ENCODE results near the gene PTPRN2. TPM values are rescaled to one million over a fixed set of nuclear protein-coding genes. Genes with fewer than 3 reads are reported as not detected.

PTPRN2 gene
- total and polyA plus RNA-seq, 2 of the 8 experiments (the other 6 are each of a cell fraction or from before 2014, with no cell fraction given) = 2.6 to 4.5 TPM

DNA sequence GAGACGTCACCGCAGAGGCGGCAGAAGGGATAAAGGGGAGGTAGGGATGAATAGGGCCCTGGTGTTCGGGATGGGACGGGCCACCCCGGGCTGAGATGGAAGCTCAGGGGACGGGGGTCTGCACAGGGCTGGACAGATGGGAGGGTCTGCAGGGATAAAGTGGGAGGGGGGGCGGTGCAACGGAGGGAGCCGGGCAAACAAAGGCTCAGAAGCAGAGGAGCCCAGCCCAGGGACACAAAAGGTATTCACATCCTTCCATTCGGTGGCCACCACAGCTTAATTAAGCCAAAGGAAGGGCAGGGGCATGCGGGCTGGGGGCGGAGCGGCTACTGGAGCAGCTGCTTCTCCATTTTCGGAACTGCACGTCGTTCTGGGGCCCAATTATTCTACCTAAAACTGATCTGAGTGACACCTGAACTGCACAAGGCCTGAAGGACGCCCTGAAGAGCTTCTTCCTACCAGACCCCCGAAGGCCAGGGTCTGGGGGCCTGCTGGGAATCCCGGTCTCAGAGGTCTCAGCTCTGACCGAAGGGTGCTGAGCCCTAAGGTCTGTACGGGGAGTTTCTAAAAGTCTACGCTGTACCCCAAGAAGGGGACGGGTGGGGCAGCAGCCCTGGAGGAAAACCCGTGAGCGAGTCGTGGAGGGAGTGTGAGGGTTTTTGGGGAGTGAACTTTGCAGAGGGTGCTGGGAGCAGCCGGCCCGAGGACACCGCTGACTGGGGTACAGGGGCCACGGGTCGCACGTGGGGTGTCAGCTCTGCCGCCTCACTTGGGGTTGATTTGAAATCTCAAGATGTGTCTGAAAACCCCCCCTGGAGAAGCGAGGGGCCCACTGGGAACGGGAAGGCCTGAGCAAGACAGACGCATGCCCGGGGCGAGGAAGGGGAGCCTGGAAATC, 916.0 kb downstream of the PTPRN2 start:
- H3K4me3 ChIP-seq (ENCODE audit: extremely low read depth in 1 of 4, insufficient read depth in 2 of 4, low read depth in 3 of 4, low read length in 4 of 4) = no peak overlapping the region
- H2BK5ac ChIP-seq (ENCODE audit: low read depth, low read length) = no peak overlapping the region
- H3K79me2 ChIP-seq (ENCODE audit: control insufficient read depth in 1 of 2, insufficient read depth in 2 of 2, low read length in 2 of 2) = no peaks in the 10 kb centered on the region
- H2AK5ac ChIP-seq (ENCODE audit: low read depth, low read length) = no peak overlapping the region
- DNase-seq (ENCODE audit: low read depth in 1 of 2, low spot score in 2 of 2) (peak in 1 of 2 experiments; percentile 38), FAIRE-seq (no peak)
- H3K27ac ChIP-seq (ENCODE audit: low read depth, low read length) = no peak overlapping the region
- H3K4me1 ChIP-seq (replicated peaks in 1 of 4; ENCODE audit: control insufficient read depth in 3 of 4, insufficient read depth in 4 of 4, low read length in 3 of 4) = peaks cover 0 to 9% (median 4%) of the 10 kb centered on the region in 4 experiments; a peak in 3 of 7 replicates
- no peaks in the 10 kb centered on the region for H3K79me1 ChIP-seq (ENCODE audit: low read depth, low read length)
- H3K14ac ChIP-seq (ENCODE audit: insufficient read length) = no peak overlapping the region
- no peak overlapping the region for H2BK20ac ChIP-seq (ENCODE audit: low read length)
- H3K18ac ChIP-seq (ENCODE audit: extremely low read depth, low read length) = no peak overlapping the region
- no peaks in the 10 kb centered on the region for H3K23me2 ChIP-seq (ENCODE audit: low read depth, low read length)
- H3K56ac ChIP-seq (replicated peaks; ENCODE audit: insufficient read length, low read depth, low read length) = no peak overlapping the region
- H2BK120ac ChIP-seq (replicated peaks; ENCODE audit: low read depth, low read length) = no peak overlapping the region
- CTCF ChIA-PET (ENCODE audit: partially characterized antibody) = interaction anchor here (0.5 to 1.9 kb wide), 4 partner anchors 9 to 790 kb away, joined by 3 to 6 read pairs (median 4); no protein-coding TSS in a partner anchor
- H4K8ac ChIP-seq (ENCODE audit: extremely low read depth, insufficient read depth, low read length) = peak overlapping the region; percentile 42; the same call in 1 of the 2 replicates
- no peak overlapping the region for H3K23ac ChIP-seq (ENCODE audit: insufficient read length)
- H2BK15ac ChIP-seq (ENCODE audit: low read length) = no peak overlapping the region
- no peak overlapping the region for H2AFZ ChIP-seq (ENCODE audit: low read length)
- no peak overlapping the region for H2BK12ac ChIP-seq (ENCODE audit: low read depth, low read length)
- peaks cover 0 to 2% of the 10 kb centered on the region in 2 experiments for H4K20me1 ChIP-seq (replicated peaks in 1 of 2; ENCODE audit: control insufficient read depth in 1 of 2, insufficient read depth in 2 of 2, low read length in 2 of 2)
- H3K4ac ChIP-seq (replicated peaks; ENCODE audit: insufficient read length, low read depth, low read length) = no peak overlapping the region
- POLR2A ChIA-PET (ENCODE audit: partially characterized antibody) = no interaction called here
- H3K9ac ChIP-seq (replicated peaks in 1 of 4; ENCODE audit: extremely low read depth in 1 of 4, low read depth in 3 of 4, low read length in 3 of 4) = no peak overlapping the region
- H4K5ac ChIP-seq (ENCODE audit: insufficient read length, low read depth, low read length) = no peak overlapping the region
- H3K4me2 ChIP-seq (ENCODE audit: insufficient read depth in 1 of 2, low read depth in 2 of 2, low read length in 2 of 2) = no peak overlapping the region
- H3K9me3 ChIP-seq (ENCODE audit: insufficient read depth in 2 of 2, low read depth in 1 of 2, low read length in 1 of 2) = no peaks in the 10 kb centered on the region
- H4K91ac ChIP-seq (replicated peaks; ENCODE audit: insufficient read length, low read length) = no peak overlapping the region
- no peaks in the 10 kb centered on the region for H3K36me3 ChIP-seq (ENCODE audit: control insufficient read depth in 2 of 4, insufficient read depth in 4 of 4, low read length in 3 of 4)
- H3K27me3 ChIP-seq (replicated peaks in 1 of 4; ENCODE audit: control insufficient read depth in 3 of 4, extremely low read depth in 1 of 4, insufficient read depth in 3 of 4, low read length in 3 of 4) = peaks cover 0 to 4% (median 1%) of the 10 kb centered on the region in 4 experiments; a peak in 3 of 7 replicates
- WGBS, 2 experiments (ENCODE audit: extremely low coverage in 1 of 2, insufficient coverage in 1 of 2, insufficient read length in 1 of 2, insufficient replicate concordance in 2 of 2, low coverage in 1 of 2, low lambda C conversion rate in 2 of 2, missing lambda C conversion rate in 1 of 2) = 87% methylated on average over 38 of the region's 39 CpGs; no CpG with 5 or more reads in 1 of the 2 experiments
- TF ChIP-seq TEAD4 (IDR thresholded peaks at IDR 0.05; ENCODE audit: low read depth, low read length) (no peak), POLR2AphosphoS5 (IDR thresholded peaks at IDR 0.05; ENCODE audit: low read depth, low read length) (no peak), NRF1 (IDR thresholded peaks at IDR 0.05; ENCODE audit: low read depth, low read length) (no peak), CREB1 (IDR thresholded peaks at IDR 0.05) (no peak), POLR2A (IDR thresholded peaks at IDR 0.05; ENCODE audit: control extremely low read depth in 1 of 2, low read depth in 2 of 2, low read length in 2 of 2) (no peak), SUZ12 (IDR thresholded peaks at IDR 0.05; ENCODE audit: low read length) (no peak), RBBP5 (IDR thresholded peaks at IDR 0.05; ENCODE audit: borderline replicate concordance, low read depth, low read length) (no peak), EZH2 (IDR thresholded peaks at IDR 0.05; ENCODE audit: low read depth, low read length, severe bottlenecking) (no peak), SIN3A (conservative IDR thresholded peaks at IDR 0.05 in 1 of 2, IDR thresholded peaks at IDR 0.05 in 1 of 2; ENCODE audit: low read depth in 1 of 2, low read length in 2 of 2) (no peak), BRCA1 (IDR thresholded peaks at IDR 0.05; ENCODE audit: low read depth, low read length) (no peak), USF2 (IDR thresholded peaks at IDR 0.05; ENCODE audit: low read length) (no peak), JUND (IDR thresholded peaks at IDR 0.05; ENCODE audit: low read length) (no peak)

Data from H1 (cell line).